ENCODE data around the gene ZNF768.

ZNF768 gene

DNA sequence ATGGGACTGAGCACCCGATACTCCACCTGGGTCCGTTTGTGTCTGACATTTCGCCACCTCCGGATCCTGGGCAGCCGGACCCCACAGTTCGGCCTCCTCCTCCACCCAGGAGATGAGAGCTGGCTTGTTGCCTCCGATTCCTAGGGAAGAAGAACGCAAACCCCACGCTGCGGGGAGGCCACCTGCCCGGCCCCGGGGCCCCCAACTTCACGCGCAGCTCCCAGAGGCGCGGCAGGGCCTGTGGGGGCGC lies 31.3 kb upstream of the ZNF768 start:
- peak overlapping the region; percentile 88 for H2AFZ ChIP-seq (ENCODE audit: low read depth)
- H3K79me2 ChIP-seq (ENCODE audit: insufficient read depth, low read depth): peaks cover 18% of the 10 kb centered on the region

DNA sequence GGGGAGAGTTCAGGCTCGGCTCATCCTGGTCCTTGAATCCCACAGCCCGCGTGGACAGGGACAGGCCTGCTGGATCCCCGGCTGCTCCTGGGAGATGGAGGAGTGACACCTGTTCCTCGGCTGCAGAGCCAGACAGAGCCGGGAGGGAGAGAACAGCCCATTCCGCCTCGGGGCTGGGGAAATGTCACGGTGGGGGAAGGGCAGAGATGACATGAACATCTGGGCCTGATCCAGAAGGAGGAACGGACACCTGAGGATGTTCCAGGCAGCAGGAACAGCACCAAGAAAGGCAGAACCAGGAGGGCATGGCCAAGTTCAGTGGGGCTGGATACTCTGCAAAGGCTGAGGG lies 29.7 kb upstream of the ZNF768 start:
- Histone ChIP-seq H3K79me2 (ENCODE audit: insufficient read depth, low read depth) (peaks cover 18% of the 10 kb centered on the region), H2AFZ (ENCODE audit: low read depth) (no peak overlapping the region), H4K20me1 (ENCODE audit: insufficient read depth) (no peaks in the 10 kb centered on the region), H3K27me3 (ENCODE audit: insufficient read depth, low read depth) (no peaks in the 10 kb centered on the region), H3K27ac (no peak overlapping the region), H3K4me2 (peak overlapping the region; percentile 52; the same call in 1 of the 2 replicates), H3K4me1 (ENCODE audit: low read depth, poor library complexity, severe bottlenecking) (peaks cover 30% of the 10 kb centered on the region), H3K36me3 (ENCODE audit: insufficient read depth) (no peaks in the 10 kb centered on the region), H3K9ac (no peak overlapping the region), H3K4me3 (IDR thresholded peaks at IDR 0.05; ENCODE audit: insufficient read depth, low read depth, low read length) (no peak overlapping the region)
- TF ChIP-seq, protein P1, sequence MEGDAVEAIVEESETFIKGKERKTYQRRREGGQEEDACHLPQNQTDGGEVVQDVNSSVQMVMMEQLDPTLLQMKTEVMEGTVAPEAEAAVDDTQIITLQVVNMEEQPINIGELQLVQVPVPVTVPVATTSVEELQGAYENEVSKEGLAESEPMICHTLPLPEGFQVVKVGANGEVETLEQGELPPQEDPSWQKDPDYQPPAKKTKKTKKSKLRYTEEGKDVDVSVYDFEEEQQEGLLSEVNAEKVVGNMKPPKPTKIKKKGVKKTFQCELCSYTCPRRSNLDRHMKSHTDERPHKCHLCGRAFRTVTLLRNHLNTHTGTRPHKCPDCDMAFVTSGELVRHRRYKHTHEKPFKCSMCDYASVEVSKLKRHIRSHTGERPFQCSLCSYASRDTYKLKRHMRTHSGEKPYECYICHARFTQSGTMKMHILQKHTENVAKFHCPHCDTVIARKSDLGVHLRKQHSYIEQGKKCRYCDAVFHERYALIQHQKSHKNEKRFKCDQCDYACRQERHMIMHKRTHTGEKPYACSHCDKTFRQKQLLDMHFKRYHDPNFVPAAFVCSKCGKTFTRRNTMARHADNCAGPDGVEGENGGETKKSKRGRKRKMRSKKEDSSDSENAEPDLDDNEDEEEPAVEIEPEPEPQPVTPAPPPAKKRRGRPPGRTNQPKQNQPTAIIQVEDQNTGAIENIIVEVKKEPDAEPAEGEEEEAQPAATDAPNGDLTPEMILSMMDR (conservative IDR thresholded peaks at IDR 0.05; ENCODE audit: low read depth, low read length): no peak

More for the DNA sequence above, 31.3 kb upstream of the ZNF768 start:
- TF ChIP-seq, protein P1 (conservative IDR thresholded peaks at IDR 0.05; ENCODE audit: low read depth, low read length): no peak
- H3K4me3 ChIP-seq (IDR thresholded peaks at IDR 0.05; ENCODE audit: insufficient read depth, low read depth, low read length): no peak overlapping the region
- no peaks in the 10 kb centered on the region for H3K27me3 ChIP-seq (ENCODE audit: insufficient read depth, low read depth)
- no peaks in the 10 kb centered on the region for H4K20me1 ChIP-seq (ENCODE audit: insufficient read depth)
- peak overlapping the region; percentile 93 for H3K27ac ChIP-seq
- peak overlapping the region; percentile 97 for H3K9ac ChIP-seq
- H3K36me3 ChIP-seq (ENCODE audit: insufficient read depth): no peaks in the 10 kb centered on the region
- H3K4me1 ChIP-seq (ENCODE audit: low read depth, poor library complexity, severe bottlenecking): peaks cover 17% of the 10 kb centered on the region
- H3K4me2 ChIP-seq: peak overlapping the region; percentile 52

DNA sequence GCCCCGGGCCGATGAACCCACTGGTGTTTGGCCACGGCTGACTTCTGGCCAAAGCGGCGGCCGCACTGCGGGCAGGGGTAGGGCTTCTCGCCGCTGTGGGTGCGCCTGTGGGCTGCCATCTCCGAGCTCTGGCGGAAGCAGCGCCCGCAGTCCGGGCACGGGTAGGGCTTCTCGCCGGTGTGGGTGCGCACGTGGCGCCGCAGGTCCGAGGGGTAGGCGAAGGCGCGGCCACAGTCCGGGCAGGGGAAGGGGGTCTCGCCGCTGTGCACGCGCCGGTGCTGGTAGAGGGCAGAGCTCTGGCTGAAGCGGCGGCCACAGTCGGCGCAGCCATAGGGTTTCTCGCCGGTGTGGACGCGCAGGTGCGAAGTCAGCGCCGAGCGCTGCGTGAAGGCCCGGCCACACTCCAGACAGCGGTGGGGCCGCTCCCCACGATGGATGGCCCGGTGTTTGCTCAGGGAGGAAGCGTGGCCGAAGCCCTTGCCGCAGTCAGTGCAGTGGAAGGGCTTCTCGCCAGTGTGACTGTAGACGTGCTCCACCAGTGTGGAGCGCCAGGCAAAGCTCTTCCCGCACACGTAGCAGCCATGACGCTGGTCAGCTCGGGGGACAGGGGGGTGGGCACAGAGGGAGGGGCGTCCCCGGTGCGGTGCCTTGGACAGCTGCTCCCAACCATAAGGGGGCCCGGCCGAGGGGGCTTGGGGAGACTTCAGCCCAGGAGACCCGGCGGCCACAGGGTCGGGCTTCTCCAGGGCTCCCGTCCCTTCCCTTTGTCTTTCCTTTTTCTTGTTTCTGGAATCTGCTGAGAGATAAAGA lies 29.2 kb upstream of the ZNF768 start:
- Histone ChIP-seq H2AFZ (ENCODE audit: low read depth) (no peak overlapping the region), H3K36me3 (ENCODE audit: insufficient read depth) (no peaks in the 10 kb centered on the region), H3K79me2 (ENCODE audit: insufficient read depth, low read depth) (peaks cover 18% of the 10 kb centered on the region), H3K9ac (no peak overlapping the region), H3K4me1 (ENCODE audit: low read depth, poor library complexity, severe bottlenecking) (peaks cover 27% of the 10 kb centered on the region), H3K27me3 (ENCODE audit: insufficient read depth, low read depth) (no peaks in the 10 kb centered on the region), H3K4me2 (no peak overlapping the region), H4K20me1 (ENCODE audit: insufficient read depth) (no peaks in the 10 kb centered on the region), H3K27ac (no peak overlapping the region), H3K4me3 (IDR thresholded peaks at IDR 0.05; ENCODE audit: insufficient read depth, low read depth, low read length) (no peak overlapping the region)
- TF ChIP-seq, protein P1 (conservative IDR thresholded peaks at IDR 0.05; ENCODE audit: low read depth, low read length): no peak

DNA sequence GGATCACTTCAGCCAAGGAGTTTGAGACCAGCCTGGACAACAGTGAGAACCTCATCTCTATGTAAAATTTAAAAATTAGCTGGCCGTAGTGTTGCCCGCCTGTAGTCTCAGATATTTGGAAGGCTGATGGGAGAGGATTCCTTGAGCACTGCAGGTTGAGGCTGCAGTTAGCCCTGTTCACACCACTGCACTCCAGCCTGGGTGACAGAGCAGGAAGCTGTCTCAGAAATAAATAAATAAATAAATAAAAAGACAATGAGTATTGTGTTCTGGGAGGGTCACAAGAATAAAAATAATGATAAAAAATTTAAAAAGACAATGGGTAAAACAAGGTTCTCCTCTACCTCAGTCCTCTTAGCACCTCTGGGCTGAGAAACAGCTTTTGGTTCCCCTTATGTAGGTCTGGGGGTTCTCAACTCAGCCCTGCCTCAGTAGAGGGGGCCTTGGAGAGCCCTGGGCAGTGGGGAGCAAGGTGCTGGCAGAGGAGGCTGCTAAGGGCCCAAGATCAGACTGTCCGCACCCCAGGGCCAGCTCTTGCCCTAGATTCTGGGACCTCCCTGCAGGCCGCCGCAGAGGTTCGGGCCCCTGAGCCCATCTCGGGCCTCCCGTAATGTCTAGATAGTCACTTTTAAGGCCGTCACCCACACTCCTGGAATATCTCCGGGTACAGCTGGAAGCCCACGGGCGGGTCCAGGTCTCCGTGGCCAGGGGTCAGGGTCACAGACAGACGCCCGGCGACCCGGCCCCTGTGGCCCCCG lies 28.4 kb upstream of the ZNF768 start:
- Histone ChIP-seq H3K27me3 (ENCODE audit: insufficient read depth, low read depth) (no peaks in the 10 kb centered on the region), H3K4me2 (no peak overlapping the region), H3K36me3 (ENCODE audit: insufficient read depth) (no peaks in the 10 kb centered on the region), H4K20me1 (ENCODE audit: insufficient read depth) (no peaks in the 10 kb centered on the region), H2AFZ (ENCODE audit: low read depth) (no peak overlapping the region), H3K4me1 (ENCODE audit: low read depth, poor library complexity, severe bottlenecking) (peaks cover 27% of the 10 kb centered on the region), H3K4me3 (IDR thresholded peaks at IDR 0.05; ENCODE audit: insufficient read depth, low read depth, low read length) (no peak overlapping the region), H3K9ac (no peak overlapping the region), H3K27ac (no peak overlapping the region), H3K79me2 (ENCODE audit: insufficient read depth, low read depth) (peaks cover 18% of the 10 kb centered on the region)
- TF ChIP-seq, protein P1 (conservative IDR thresholded peaks at IDR 0.05; ENCODE audit: low read depth, low read length): no peak

Measured in KMS-11 (cell line).